H1 (cell line): Measurements from ENCODE around the gene NXPH1. TPM values are rescaled to one million over a fixed set of nuclear protein-coding genes. Genes with fewer than 3 reads are reported as not detected.

ENCODE experiments used
- CHD7 ChIP-seq: fragments of 300-600 bp; sonication (generic); IDR thresholded peaks from 2 replicates; pipeline ENCODE4 v1.7.1; 2012; ENCODE audit warnings: low read length, moderate library complexity, mild to moderate bottlenecking, inconsistent platforms; ENCODE audit not compliant: insufficient replicate concordance
- HDAC6 ChIP-seq: IDR thresholded peaks from one replicate; pipeline ENCODE4 v1.7.1; 2012; ENCODE audit warnings: low read depth, mild to moderate bottlenecking, inconsistent platforms, low read length, moderate library complexity
- POLR2AphosphoS5 ChIP-seq: IDR thresholded peaks from 2 replicates; pipeline ENCODE4 v1.6.1; 2011; ENCODE audit warnings: low read depth, low read length
- POU5F1 ChIP-seq: IDR thresholded peaks from 2 replicates; pipeline ENCODE4 v1.6.1; 2011; ENCODE audit warnings: low read depth, mild to moderate bottlenecking, low read length, moderate library complexity
- RBBP5 ChIP-seq: IDR thresholded peaks from 2 replicates; pipeline ENCODE4 v1.7.1; 2012; ENCODE audit warnings: low read depth, mild to moderate bottlenecking, inconsistent platforms, low read length, moderate library complexity, borderline replicate concordance
- SIN3A ChIP-seq, 2 experiments: IDR thresholded peaks in 1 of 2; conservative IDR thresholded peaks in 1 of 2; 2 replicates each; pipeline ENCODE4 v1.6.1; 2011 to 2012; ENCODE audit warnings: low read length in 2 of 2, improper control_type of control experiment in 1 of 2, low read depth in 1 of 2, mild to moderate bottlenecking in 1 of 2
- SP4 ChIP-seq: IDR thresholded peaks from 2 replicates; pipeline ENCODE4 v1.6.1; 2012; ENCODE audit warnings: low read length, inconsistent platforms
- SUZ12 ChIP-seq: fragments of 200-600 bp; sonication (generic); IDR thresholded peaks from 2 replicates; pipeline ENCODE4 v1.6.1; 2012; ENCODE audit warnings: mild to moderate bottlenecking, inconsistent platforms, low read length, moderate library complexity, mixed read lengths
- polyA plus RNA-seq, 7 experiments: library from polyadenylated mRNA; depleted of rRNA in 3 of 7; stranded (reverse) in 5 of 7; unstranded in 2 of 7; fragments of >200 nt in 5 of 7; fragments of 200-250 nt in 2 of 7; gene quantifications; 1 replicate in 5 of 7; 2 replicates in 1 of 7; 4 replicates in 1 of 7; pipeline versions ENCODE4 v1.2.1 to v1.2.3, GENCODE V29; 2011 to 2013; ENCODE audit warnings: missing spikeins in 2 of 7, mixed read lengths in 2 of 7
- total RNA-seq: library from RNA; stranded (reverse); fragmentation: NEBNext Ultra II Directional; extraction: Animal tissue kit (Norgen Biotek cat#: 25700); gene quantifications from 2 replicates; pipeline ENCODE4 v1.2.1, GENCODE V29; 2021
- TF ChIP-seq, protein P1 (sequence below), 3 experiments: IDR thresholded peaks; 1 replicate in 2 of 3; 2 replicates in 1 of 3; pipeline versions ENCODE4 v1.5.1 to v1.6.1; 2011; ENCODE audit warnings: low read length in 3 of 3, mild to moderate bottlenecking in 3 of 3, inconsistent platforms in 2 of 3, low read depth in 1 of 3, moderate library complexity in 1 of 3; ENCODE audit not compliant: insufficient read depth in 1 of 3; ENCODE audit errors: control extremely low read depth in 1 of 3

The NXPH1 gene
- total and polyA plus RNA-seq, 2 of the 8 experiments (the other 6 are each of a cell fraction or from before 2014, with no cell fraction given), result 0.14 to 1.0 TPM

DNA sequence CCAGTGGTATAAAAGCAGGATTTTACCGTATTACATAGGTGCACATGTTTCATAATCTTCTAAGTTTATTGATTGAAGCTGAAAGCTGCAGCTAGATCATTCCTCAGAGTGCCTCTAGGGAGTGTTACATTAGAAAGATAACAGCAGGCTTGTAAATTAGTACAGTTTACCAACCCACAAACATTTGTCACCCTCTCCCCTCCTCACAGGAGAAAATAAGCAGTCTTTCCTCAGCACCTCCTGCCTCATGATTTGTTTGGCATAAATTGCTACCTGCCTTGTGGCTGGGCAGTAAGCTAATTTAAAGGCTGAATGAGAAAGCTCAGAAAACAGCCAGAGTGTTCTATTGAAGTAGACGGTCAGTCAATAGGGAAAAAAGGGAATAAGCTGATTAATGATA is 74.2 kb downstream of the NXPH1 start (continued):
- no peak for TF ChIP-seq CHD7
- no peak for TF ChIP-seq HDAC6
- TF ChIP-seq SUZ12, result no peak
- TF ChIP-seq SP4, result no peak
- TF ChIP-seq, protein P1, sequence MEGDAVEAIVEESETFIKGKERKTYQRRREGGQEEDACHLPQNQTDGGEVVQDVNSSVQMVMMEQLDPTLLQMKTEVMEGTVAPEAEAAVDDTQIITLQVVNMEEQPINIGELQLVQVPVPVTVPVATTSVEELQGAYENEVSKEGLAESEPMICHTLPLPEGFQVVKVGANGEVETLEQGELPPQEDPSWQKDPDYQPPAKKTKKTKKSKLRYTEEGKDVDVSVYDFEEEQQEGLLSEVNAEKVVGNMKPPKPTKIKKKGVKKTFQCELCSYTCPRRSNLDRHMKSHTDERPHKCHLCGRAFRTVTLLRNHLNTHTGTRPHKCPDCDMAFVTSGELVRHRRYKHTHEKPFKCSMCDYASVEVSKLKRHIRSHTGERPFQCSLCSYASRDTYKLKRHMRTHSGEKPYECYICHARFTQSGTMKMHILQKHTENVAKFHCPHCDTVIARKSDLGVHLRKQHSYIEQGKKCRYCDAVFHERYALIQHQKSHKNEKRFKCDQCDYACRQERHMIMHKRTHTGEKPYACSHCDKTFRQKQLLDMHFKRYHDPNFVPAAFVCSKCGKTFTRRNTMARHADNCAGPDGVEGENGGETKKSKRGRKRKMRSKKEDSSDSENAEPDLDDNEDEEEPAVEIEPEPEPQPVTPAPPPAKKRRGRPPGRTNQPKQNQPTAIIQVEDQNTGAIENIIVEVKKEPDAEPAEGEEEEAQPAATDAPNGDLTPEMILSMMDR (IDR thresholded peaks at IDR 0.05; ENCODE audit: control extremely low read depth in 1 of 3, insufficient read depth in 1 of 3, low read depth in 1 of 3, low read length in 3 of 3), result no peak
- no peak for TF ChIP-seq SIN3A (conservative IDR thresholded peaks at IDR 0.05 in 1 of 2, IDR thresholded peaks at IDR 0.05 in 1 of 2; ENCODE audit: low read depth in 1 of 2, low read length in 2 of 2)
- TF ChIP-seq POU5F1, result no peak
- no peak for TF ChIP-seq RBBP5
- TF ChIP-seq POLR2AphosphoS5, result no peak
